ENCODE measurements around the gene SLX9.

- TF ChIP-seq CTCF (IDR thresholded peaks at IDR 0.05) (no peak), POLR2A (IDR thresholded peaks at IDR 0.05) (no peak)
Observed at GRCh38 chr21:45019887-45020537, 80.2 kb downstream of the SLX9 start.

Measured in uterus (tissue), 2 donors.